GM19468 (cell line): Measurements from ENCODE around the gene BLNK.
"Not testable (repeated sequence)": the region's sequence is repeated elsewhere in the genome, so short reads cannot be mapped to it uniquely, and the experiment has no call there.

Experiments
- ATAC-seq: cut with Tn5 transposase; IDR thresholded peaks from one replicate; pipeline ENCODE4 v1.9.1; 2021; ENCODE audit warnings: mild to moderate bottlenecking, moderate library complexity, moderate number of reproducible peaks; ENCODE audit not compliant: unreplicated experiment; ENCODE audit errors: extremely low read depth

The BLNK gene

DNA sequence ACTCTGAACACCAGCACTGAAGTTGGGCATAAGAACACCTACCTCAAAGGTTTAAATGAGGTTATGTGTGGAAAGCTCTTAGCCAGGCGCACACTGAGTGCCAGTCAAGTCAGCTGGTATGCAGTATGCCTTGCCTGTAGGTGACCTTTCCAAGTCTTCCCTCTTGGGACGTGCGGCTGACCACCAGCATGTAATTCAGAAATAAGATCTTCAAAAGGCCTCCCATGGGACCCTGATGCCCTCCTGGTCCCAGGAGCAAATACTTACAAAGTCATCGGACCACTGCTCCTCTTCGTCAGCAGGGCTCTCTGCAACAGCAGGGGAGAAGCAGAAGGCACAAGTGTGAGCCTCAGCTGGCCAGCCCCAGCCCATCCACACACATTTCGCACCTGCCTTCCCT is 40.8 kb downstream of the BLNK start:
- no peak for ATAC-seq

DNA sequence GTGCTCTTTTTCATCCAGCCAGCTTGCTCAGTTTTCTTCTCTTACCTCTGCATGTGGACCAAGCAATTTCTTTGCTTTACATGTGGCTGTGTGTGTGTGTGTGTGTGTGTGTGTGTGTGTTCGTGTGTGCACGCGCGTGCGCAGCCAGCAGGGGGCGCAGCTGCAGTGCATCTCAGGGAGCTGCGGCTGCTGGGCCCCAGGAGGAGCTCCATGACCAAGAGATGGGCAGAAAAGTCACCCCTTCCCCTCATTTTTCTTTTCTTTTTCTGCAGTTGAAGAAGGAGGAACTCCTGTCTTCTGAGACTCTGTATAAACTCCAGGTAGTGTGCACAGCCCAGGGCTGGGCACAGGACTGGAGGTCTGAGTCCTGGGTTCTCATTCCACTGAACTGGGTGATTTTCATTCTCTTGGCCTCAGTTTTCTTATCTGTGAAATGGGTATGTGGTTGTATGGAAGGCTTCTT is 41.8 kb downstream of the BLNK start:
- no peak for ATAC-seq

DNA sequence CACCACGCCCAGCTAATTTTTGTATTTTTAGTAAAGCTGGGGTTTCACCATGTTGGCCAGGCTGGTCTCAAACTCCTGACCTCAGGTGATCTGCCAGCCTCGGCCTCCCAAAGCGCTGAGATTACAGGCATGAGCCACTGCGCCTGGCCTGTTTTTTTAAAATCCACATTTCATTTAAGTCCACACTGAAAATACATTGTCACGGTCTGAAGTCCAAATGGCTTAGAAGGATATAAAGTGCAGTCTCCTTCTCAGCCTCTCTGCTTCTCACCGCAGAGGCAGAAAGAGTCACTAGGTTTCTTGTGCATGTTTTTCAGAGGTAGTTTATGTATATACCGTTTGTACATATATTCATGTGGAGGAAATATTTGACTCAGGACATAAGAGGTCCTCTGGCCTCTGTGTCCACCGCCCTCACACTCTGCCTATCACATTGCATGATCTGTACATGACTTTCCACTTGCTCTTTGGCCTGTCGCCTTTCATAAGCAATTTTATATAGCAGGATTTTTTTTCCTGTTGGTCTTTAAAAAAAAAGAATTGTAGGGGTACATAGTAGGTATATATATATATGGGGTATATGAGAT is 42.9 kb downstream of the BLNK start:
- no peak for ATAC-seq

DNA sequence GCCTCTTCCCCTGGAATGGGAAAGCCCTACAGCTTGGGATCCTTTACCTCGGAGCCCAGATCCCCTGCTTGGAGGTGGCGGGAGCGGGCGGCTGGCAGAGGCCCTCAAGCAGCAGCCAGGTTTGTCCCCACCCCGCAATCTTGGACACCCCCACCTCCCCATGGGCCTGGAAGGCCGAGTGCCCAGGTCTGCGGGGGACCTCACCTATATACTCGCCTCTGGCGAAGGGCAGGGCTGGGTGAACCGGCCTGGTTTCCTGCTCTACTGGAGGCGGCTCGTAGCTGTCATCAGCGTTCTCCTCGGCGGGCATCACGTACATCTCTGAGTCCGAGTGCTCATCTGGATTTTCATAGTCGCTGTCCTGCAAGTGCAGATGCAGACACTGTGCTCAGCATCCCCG is 44.2 kb downstream of the BLNK start:
- ATAC-seq: no peak

DNA sequence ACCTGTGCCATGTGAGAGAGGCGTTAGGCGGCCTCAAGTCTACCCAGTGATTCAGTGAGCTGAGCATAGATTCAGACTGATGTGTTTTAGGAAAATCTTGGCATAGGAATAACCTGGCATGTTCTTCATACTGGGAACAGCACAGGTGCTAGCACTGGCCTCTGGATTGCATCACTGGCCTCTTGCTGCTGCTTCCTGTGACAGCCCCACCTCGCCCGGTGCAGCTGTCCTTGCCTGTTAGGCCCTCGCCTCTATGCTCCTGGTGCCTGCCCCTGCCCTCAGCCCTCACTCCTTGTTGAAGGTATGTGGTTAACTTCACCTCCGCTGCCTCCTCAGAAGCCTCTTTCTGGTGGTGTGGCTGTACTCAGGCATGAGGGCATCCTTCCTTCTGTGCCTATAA is 46.2 kb downstream of the BLNK start:
- ATAC-seq: no peak

DNA sequence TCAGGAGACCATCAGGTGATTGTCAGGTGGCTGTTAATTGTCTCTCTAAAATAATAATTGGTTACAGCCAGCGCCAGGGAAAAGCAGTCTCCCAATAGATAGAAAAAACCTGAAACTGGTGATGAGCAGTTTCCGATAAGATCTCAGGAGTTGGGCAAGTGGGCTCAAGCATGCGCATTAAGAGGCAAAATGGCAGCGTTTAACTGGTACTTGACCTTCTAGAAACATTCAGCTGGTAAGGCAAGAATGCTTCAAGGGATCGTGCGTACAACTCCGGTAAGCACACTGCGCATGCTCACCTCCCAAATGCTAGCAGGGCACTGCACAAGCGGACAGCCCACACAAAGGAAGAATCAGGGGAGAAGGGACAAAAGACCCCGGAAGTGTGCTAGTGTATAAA is 48.5 kb downstream of the BLNK start:
- no peak for ATAC-seq

DNA sequence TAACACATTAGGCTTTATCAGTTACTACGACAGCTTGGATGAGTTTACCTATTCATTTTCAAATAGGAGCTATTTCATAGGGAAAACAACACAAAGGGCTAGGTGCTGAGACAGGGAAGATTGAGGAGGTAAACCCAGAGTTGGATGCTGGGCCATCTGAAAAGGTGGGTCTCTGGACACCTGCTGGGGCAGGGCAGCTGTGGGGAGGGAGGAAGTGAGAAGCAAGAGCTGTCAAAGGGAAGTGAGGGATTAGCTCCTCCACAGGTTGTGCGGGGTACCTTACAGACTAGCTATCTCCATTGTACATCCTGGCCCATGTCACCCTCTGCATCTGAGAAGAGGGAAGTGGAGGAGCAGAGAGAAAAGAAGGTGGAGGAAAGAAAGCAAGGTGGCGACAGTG is 48.9 kb downstream of the BLNK start:
- ATAC-seq: no peak

DNA sequence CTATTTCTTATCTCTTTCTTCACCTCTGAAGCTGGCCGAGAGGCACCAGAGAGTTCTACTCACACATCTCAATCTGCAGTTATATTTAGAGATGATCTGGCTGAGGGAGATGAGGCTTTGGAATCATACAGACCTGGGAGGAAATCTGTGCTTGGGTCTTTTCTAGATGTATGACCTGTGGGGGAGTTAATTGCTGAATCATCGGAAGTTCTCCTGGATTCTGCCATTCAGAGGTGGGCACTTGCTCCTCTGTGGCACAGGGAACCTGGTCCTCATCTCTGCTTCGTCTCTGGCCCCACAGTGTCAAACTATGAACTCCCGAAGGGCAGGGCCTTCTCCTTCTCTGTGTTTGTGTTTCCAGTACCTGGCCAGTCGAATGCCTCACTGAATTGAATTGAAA is 52.5 kb downstream of the BLNK start:
- ATAC-seq: no peak

DNA sequence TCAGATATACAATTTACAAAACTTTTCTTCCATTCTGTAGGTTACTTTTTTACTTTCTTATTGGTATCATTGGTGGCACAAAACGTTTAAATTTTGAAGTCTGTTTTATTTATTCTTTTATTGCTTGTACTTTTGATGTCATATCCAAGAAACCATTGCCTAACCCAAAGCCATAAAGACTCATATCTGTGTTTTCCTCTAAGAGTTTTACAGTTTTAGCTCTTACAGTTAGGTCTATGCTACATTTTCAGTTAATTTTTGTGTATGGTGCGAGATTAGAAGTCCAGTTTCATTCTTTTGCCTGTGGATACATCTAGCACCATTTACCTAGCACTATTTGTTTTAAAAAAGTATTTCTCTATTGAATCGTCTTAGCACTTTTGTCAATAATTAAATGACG is 53.7 kb downstream of the BLNK start:
- no peak for ATAC-seq

DNA sequence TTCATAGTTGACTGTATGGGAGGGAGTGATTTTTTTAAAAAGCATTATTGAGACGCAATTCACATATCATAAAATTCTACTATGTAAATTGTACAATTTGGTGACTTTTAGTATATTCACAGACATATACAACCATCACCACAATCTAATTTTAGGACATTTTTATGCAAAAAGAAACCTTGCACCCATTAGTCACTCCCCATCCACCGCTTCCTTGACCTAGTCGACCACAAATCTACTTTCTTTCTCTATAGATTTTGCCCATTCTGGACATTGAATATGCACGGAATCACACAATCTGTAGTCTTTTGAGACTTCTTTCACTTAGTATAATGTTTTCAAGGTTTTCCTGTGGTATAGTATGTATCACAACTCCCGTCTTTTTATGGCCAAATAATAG is 54.6 kb downstream of the BLNK start:
- ATAC-seq: no peak

DNA sequence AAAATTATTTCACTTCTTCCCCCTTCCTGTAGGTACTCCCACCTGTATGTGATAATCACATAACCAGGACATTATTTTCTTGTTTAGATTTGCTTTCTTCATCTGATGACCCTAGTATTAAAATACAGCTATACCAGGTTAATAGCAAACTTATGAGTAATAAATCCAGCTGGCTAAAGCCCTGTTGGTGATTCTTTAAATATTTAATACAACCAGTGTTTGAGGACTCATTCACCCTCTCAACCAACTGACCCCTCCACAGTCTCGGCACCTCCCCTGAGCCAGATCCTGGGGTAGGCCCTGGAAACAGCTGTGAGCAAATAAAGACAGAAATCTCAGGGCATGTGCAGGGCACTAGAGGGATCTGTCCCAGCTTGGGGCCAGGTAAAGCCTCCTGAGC is 58.5 kb downstream of the BLNK start:
- ATAC-seq: no peak

DNA sequence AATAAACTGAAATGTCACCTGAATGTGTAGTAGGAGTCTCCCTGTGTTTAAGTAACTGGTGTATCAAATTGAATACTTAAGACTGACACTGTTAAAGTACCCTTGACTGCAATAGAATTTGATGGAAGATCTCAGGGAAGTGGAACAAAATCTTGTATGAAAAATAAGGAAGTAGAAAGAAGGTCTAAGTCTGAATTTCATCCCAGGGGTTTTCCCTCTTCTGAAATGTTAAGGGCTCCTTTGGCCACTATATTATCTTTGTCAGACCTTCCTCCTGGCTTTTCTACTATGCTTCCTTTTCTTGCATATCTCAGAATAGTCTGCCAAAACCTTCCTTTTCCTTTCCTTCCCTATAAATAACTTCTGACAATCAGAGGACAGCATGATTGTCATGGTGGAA is 59.6 kb downstream of the BLNK start:
- no peak for ATAC-seq

DNA sequence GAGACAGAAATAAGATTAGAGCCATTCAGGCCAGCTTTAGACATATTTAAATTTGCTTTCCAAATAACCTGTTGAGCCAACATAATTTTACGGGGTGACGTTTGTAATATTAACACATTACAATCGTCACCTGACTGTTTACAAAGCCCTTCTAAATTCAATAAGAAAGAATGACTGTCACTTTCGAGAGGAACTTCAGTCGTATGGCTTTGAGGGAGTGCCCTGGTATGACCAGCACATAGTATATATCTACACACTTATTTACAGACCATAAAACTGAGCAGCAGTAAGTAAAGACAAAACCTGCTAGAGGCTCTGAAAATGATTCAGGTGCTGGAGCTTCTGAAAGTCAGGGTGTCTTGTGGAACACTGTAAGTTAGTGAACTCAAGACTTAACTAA is 62.4 kb downstream of the BLNK start:
- ATAC-seq: no peak

DNA sequence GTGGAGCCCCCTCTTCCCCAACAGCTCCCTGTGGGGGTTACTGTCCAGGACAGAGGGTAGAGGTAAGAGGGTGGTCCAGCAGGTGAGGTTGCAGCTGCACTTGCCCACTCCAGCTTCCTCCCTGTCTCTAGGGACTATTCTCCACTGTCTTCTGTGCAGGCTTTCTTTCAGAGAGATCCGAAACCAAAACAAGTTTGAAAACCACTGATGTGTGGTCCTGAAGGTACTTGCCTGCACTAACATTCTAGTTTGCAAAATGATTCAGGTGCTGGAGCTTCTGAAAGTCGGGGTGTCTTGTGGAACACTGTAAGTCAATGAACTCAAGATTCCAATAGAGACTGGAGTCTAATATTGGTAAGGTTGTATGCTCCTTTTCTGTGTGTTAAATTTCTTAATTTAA is 63.1 kb downstream of the BLNK start:
- peak; percentile 30 for ATAC-seq

DNA sequence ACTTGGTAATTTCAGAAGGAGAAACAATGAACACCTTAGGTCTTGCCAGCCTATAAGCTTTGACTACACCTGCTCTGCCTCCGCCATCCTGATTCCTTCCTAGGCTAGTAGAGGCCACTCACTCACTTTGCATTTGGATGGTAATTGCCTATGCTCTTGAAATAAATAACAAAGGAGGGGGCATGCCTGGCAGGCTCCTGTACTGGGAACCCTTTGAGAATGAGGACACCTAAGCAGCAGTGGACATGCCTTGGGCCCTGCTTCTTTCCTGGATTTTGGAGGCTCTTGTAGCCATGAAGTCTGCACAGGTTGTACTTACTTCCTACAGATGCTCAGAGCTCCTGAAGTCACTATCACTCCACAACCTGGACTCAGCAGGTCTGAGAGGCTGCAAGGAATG is 65.8 kb downstream of the BLNK start:
- ATAC-seq: no peak

DNA sequence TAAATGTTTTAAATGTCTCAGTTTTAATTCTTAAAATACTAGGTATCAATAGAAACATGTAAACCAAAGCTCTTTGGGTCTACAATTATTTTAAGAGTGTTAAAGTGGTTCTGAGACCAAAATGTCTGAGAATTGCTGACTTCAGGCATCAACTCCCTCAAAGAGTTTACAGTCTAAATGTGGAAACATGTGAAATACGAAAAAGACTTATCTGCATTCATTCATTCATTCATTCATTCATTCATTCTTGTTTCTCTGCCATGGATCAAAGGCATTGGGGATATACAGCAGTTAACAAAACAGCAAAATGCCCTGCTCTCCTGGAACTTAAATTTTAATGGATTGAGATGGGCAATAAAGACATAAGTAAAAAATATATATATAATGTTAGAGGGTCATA is 69.8 kb downstream of the BLNK start:
- ATAC-seq: no peak

DNA sequence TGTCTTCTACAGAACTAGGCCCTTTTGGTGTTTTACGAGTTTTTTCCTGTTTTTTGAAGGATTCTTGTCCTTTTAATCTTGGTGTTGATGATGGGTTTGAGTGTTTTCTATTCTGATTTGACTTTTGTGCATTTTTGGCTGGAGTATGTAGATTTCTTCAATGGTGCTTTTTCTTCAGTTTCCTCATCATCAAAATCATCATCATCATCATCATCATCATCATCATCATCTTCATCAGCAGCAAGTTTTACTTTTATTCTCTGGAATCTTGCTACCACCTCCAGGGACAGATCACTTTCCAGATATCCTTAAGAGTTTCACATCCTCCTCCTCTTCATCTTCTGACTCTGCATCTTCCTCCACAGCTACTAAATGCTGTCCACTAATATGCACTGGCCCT is 81.9 kb downstream of the BLNK start:
- not testable (repeated sequence) for ATAC-seq

DNA sequence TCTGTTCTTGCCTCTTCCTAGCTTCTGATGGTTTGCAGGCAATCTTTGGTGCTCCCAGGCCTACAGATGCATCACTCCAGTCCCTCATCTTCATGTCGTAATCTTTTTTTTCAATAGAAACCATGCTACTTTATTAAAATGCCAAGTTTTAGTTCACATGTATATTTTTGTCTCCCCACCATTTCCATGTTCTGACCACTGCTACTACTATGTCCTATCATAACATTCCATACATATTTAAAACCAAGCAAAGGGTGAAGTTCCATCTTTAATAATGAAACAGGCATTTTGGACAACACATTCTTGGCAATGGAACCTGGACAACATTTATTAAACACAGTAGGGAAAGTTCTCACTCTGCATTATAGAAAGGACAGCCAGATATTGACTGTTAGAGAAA is 82.5 kb downstream of the BLNK start:
- ATAC-seq: no peak

DNA sequence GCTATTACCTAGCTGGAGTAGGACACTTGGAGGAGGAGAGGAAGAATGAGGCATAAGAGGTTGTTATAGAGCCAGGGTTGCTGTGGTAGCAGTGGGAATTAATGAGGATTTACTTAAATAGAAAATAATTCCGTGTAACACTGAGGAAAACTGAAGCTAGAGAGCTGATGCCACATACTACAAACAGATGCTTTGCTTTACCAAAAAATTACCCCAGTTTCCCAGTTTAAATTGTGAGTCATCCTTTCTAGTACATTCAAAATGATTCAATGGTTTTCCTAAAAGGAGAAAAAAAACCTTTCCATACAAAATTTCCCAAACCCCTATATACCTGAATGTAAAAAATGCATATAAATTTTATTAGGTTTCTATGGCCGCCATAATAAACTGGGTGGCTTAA is 82.9 kb downstream of the BLNK start:
- ATAC-seq: no peak

DNA sequence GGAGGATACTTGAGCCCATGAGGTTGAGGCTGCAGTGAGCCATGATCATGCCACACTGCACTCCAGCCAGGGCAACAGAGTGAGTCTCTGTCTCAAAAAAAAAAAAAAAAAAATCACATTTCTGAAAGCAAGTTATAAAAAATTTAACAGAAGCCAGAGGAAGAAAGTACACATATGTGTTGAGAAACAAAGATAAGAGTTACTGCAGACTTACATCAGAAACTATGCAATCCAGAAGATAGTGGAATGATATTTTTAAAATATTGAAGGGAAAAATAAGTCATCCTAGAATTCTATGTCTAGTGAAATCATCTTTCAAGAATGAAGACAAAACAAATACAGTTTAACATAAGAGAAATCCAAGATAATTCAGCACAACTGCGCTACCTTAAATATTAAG is 94.4 kb downstream of the BLNK start:
- no peak for ATAC-seq

DNA sequence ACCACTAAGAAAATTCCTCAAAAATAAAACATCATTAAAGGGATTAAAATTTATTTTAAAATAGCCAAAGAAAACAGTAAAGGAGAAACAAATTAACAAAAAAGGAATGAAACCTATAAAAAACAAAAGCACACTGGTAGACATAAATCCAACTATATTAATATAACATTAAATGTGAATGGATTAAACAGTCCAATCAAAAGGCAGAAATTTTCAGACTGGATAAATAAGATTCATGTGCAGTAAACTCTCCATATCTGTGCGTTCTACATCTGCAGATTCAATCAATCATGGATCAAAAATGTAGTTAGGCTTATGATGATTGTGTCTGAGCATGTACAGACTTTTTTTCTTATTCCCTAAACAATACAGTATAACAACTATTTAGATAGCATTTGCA is 98.7 kb downstream of the BLNK start:
- no peak for ATAC-seq

DNA sequence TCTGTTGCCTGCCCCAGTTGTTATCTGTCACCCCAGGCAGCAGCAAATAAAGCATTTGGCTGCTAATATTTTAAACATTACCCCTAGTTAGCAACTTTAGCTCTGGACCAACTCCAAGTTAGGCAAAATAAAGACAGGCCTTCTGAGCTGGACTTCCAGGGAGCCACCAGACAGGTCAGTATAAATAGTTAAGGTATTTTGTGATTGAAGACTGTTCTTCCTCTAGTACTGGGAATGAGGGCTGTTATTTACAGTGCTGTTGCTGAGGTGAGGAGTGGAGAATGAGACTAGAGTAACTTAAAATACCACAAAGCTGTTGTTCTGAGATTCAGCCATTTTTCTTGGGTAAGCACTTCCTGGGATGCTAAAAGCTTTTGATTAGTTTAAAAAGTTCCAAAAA is 101.1 kb downstream of the BLNK start:
- ATAC-seq: no peak

DNA sequence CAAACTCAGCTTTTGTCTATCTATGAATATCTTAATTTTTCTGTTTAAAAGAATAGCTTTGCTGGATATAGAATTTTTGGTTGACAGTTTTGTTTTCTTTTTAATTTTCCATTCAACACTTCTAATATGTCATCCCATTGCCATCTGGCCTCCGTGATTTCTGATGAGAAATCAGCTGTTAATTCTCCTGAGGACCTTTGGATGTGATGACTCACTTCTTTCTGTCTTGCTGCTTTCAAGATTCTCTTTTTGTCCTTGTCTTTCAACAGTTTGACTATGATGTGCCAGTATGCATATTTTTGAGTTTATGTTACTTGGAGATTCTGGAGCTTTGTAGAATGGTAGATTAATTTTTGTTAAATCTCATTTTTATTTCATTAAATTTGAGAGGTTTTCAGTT is 102.8 kb downstream of the BLNK start:
- ATAC-seq: no peak
